ENCODE data around the gene PSMB7.

The PSMB7 gene

DNA sequence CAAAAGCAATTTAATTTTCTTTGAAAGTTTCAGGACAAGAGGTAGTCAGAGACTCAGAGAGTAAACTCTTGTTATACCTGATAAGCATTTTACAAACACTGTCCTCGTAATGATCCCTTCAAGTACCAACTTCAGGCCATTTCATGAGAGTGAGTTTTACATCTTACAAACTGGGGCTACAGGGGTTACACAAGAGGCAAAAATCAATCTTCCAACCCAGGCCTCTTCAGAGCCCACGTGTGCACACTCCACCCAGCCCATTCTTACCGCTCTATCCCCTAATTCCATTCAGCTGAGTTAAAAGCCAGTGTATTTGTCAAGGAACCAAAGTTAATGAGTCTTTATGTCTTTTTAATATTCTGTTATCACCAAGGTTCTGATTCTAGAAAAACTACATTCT, 46.5 kb downstream of the PSMB7 start:
- Histone ChIP-seq H3K27ac (ENCODE audit: low read length) (no peak overlapping the region), H3K79me2 (ENCODE audit: low read length) (peaks cover 89% of the 10 kb centered on the region)

DNA sequence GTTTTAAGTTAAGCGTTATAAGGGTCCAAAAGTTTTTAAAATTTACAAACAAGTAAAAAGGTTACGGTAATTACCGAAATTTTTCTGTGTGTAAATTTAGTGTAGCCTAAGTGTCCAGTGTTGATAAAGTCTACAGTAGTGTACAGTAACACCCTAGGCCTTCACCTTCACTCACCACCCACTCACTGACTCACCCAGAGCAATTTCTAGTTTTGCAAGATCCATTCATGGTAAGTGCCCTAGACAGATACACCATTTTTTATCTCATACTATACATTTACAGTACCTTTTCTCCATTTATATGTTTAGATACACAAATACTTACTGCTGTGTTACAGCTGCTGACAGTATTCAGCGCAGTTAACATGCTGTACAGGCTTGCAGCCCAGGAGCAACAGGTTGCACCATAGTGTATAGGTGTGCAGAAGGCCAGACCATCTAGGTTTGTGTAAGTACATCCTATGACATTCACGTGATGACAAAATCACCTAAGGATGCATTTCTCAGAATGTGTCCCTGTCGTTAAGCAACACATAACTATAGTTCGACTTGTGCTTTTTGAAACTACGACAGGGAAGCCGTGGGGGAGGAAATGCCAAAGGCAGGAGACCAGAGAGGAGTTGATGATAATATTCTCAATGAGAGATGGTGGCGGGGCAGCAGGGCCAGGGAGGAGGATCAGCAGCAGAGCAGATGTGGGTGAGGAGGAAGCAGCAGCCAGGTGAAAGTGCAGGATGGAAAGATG, 48.6 kb downstream of the PSMB7 start:
- H3K9ac ChIP-seq (ENCODE audit: low read length), result no peak overlapping the region
- H4K20me1 ChIP-seq (ENCODE audit: insufficient read depth, low read length), result peaks cover 40% of the 10 kb centered on the region
- H3K4me1 ChIP-seq (ENCODE audit: low read length), result no peaks in the 10 kb centered on the region
- H3K27me3 ChIP-seq (ENCODE audit: low read depth, low read length), result no peaks in the 10 kb centered on the region
- no peak overlapping the region for H2AFZ ChIP-seq (ENCODE audit: low read depth, low read length)
- no peak overlapping the region for H3K27ac ChIP-seq (ENCODE audit: low read length)
- H3K36me3 ChIP-seq (replicated peaks; ENCODE audit: low read depth, low read length), result peaks cover 6% of the 10 kb centered on the region
- H3K4me3 ChIP-seq (ENCODE audit: low read length), result no peak overlapping the region
- no peaks in the 10 kb centered on the region for H3K9me3 ChIP-seq (ENCODE audit: insufficient read depth, low read length)
- peaks cover 85% of the 10 kb centered on the region for H3K79me2 ChIP-seq (ENCODE audit: low read length)
- TF ChIP-seq EZH2phosphoT487 (IDR thresholded peaks at IDR 0.05; ENCODE audit: low read depth), result no peak
- TF ChIP-seq, protein P1, sequence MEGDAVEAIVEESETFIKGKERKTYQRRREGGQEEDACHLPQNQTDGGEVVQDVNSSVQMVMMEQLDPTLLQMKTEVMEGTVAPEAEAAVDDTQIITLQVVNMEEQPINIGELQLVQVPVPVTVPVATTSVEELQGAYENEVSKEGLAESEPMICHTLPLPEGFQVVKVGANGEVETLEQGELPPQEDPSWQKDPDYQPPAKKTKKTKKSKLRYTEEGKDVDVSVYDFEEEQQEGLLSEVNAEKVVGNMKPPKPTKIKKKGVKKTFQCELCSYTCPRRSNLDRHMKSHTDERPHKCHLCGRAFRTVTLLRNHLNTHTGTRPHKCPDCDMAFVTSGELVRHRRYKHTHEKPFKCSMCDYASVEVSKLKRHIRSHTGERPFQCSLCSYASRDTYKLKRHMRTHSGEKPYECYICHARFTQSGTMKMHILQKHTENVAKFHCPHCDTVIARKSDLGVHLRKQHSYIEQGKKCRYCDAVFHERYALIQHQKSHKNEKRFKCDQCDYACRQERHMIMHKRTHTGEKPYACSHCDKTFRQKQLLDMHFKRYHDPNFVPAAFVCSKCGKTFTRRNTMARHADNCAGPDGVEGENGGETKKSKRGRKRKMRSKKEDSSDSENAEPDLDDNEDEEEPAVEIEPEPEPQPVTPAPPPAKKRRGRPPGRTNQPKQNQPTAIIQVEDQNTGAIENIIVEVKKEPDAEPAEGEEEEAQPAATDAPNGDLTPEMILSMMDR (IDR thresholded peaks at IDR 0.05; ENCODE audit: low read depth, low read length), result no peak
- H3K4me2 ChIP-seq (ENCODE audit: low read length), result no peak overlapping the region

More for the DNA sequence above, 46.5 kb downstream of the PSMB7 start:
- H3K9ac ChIP-seq (ENCODE audit: low read length), result no peak overlapping the region
- H3K4me3 ChIP-seq (ENCODE audit: low read length), result no peak overlapping the region
- H3K9me3 ChIP-seq (ENCODE audit: insufficient read depth, low read length), result no peaks in the 10 kb centered on the region
- peaks cover 3% of the 10 kb centered on the region for H3K36me3 ChIP-seq (replicated peaks; ENCODE audit: low read depth, low read length)
- no peak overlapping the region for H2AFZ ChIP-seq (ENCODE audit: low read depth, low read length)
- peaks cover 48% of the 10 kb centered on the region for H4K20me1 ChIP-seq (ENCODE audit: insufficient read depth, low read length)
- no peak overlapping the region for H3K4me2 ChIP-seq (ENCODE audit: low read length)
- H3K27me3 ChIP-seq (ENCODE audit: low read depth, low read length), result no peaks in the 10 kb centered on the region
- TF ChIP-seq, protein P1 (IDR thresholded peaks at IDR 0.05; ENCODE audit: low read depth, low read length), result no peak
- no peak for TF ChIP-seq EZH2phosphoT487 (IDR thresholded peaks at IDR 0.05; ENCODE audit: low read depth)
- no peaks in the 10 kb centered on the region for H3K4me1 ChIP-seq (ENCODE audit: low read length)

DNA sequence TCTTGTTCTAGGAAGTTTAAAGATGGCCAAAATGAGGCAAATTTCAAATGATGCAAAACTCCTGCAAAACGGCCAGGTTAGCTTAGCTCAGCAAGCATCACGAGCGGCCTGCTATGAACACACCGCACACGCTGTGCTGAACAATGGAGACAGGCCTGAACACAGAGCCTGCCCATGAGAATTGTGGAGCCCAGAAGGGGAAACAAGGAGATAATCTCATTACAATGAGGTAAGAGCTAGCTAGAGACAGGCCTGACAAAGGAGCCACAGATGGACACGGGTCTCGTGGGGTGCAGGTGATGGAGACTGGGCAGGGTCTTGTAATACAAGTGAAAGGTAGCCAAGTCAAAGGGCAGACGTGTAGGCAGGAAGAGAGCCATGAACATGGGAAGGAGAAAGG, 50.2 kb downstream of the PSMB7 start:
- H3K9ac ChIP-seq (ENCODE audit: low read length), result no peak overlapping the region
- no peaks in the 10 kb centered on the region for H3K27me3 ChIP-seq (ENCODE audit: low read depth, low read length)
- H3K79me2 ChIP-seq (ENCODE audit: low read length), result peaks cover 89% of the 10 kb centered on the region
- no peak overlapping the region for H3K27ac ChIP-seq (ENCODE audit: low read length)
- no peak overlapping the region for H2AFZ ChIP-seq (ENCODE audit: low read depth, low read length)
- H3K4me1 ChIP-seq (ENCODE audit: low read length), result no peaks in the 10 kb centered on the region
- no peak overlapping the region for H3K4me3 ChIP-seq (ENCODE audit: low read length)
- no peaks in the 10 kb centered on the region for H3K9me3 ChIP-seq (ENCODE audit: insufficient read depth, low read length)
- TF ChIP-seq, protein P1 (IDR thresholded peaks at IDR 0.05; ENCODE audit: low read depth, low read length), result no peak
- TF ChIP-seq EZH2phosphoT487 (IDR thresholded peaks at IDR 0.05; ENCODE audit: low read depth), result no peak
- H4K20me1 ChIP-seq (ENCODE audit: insufficient read depth, low read length), result peaks cover 53% of the 10 kb centered on the region
- peaks cover 9% of the 10 kb centered on the region for H3K36me3 ChIP-seq (replicated peaks; ENCODE audit: low read depth, low read length)
- H3K4me2 ChIP-seq (ENCODE audit: low read length), result no peak overlapping the region

DNA sequence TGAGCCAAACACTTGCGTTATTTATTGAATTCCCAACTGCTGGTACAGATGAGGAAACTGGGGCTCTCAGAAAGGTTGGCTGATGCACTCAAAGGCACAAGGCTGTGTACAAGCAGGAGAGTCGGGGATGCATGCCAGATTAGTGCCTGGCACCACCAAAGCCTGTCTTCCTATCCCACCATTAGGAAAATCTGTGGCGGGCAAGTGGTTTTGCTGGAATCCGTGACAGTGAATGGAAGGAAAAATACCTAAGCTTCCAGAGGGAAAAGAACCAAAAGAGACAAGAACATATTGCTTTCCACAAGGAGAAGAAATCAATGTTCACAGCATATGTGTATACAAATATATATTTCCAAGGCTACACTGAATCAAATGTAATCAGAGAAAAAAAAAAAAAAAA, 51.1 kb downstream of the PSMB7 start:
- TF ChIP-seq, protein P1 (IDR thresholded peaks at IDR 0.05; ENCODE audit: low read depth, low read length), result no peak
- TF ChIP-seq EZH2phosphoT487 (IDR thresholded peaks at IDR 0.05; ENCODE audit: low read depth), result no peak
- Histone ChIP-seq H3K27me3 (ENCODE audit: low read depth, low read length) (no peaks in the 10 kb centered on the region), H3K4me3 (ENCODE audit: low read length) (no peak overlapping the region), H3K36me3 (replicated peaks; ENCODE audit: low read depth, low read length) (peaks cover 13% of the 10 kb centered on the region), H3K9me3 (ENCODE audit: insufficient read depth, low read length) (no peaks in the 10 kb centered on the region), H3K79me2 (ENCODE audit: low read length) (peaks cover 89% of the 10 kb centered on the region), H3K27ac (ENCODE audit: low read length) (no peak overlapping the region), H2AFZ (ENCODE audit: low read depth, low read length) (no peak overlapping the region), H4K20me1 (ENCODE audit: insufficient read depth, low read length) (peaks cover 53% of the 10 kb centered on the region), H3K4me2 (ENCODE audit: low read length) (no peak overlapping the region), H3K9ac (ENCODE audit: low read length) (no peak overlapping the region), H3K4me1 (ENCODE audit: low read length) (no peaks in the 10 kb centered on the region)
